Neuronal stem cell (in vitro differentiated cells): ENCODE measurements around the gene DPH6.

Source experiments
- DNase-seq: peaks from one replicate; pipeline ENCODE4 v3.0.0-alpha.2; 2013; ENCODE audit warnings: low spot score
- H2AFZ ChIP-seq: one replicate; pipeline ENCODE4 v1.6.1; 2013; ENCODE audit warnings: mild to moderate bottlenecking, low read length, inconsistent platforms
- H2AK5ac ChIP-seq: 2 replicates; pipeline ENCODE4 v1.6.1; 2013; ENCODE audit warnings: low read depth, mild to moderate bottlenecking, inconsistent platforms, low read length, moderate library complexity, mixed read lengths
- H2BK120ac ChIP-seq: 2 replicates; pipeline ENCODE4 v1.6.1; 2013; ENCODE audit warnings: low read depth, mild to moderate bottlenecking, inconsistent platforms, low read length, moderate library complexity, mixed read lengths
- H2BK12ac ChIP-seq: one replicate; pipeline ENCODE4 v1.6.1; 2013; ENCODE audit warnings: low read length, inconsistent platforms
- H2BK15ac ChIP-seq: 2 replicates; pipeline ENCODE4 v1.6.1; 2013; ENCODE audit warnings: mild to moderate bottlenecking, low read length, inconsistent platforms, mixed read lengths
- H2BK5ac ChIP-seq: one replicate; pipeline ENCODE4 v1.6.1; 2013; ENCODE audit warnings: inconsistent platforms, mild to moderate bottlenecking, low read length, moderate library complexity
- H3K14ac ChIP-seq: one replicate; pipeline ENCODE4 v1.6.1; 2013; ENCODE audit warnings: low read length, inconsistent platforms
- H3K18ac ChIP-seq: 2 replicates; pipeline ENCODE4 v1.6.1; 2013; ENCODE audit warnings: low read length, inconsistent platforms
- H3K23ac ChIP-seq: 2 replicates; pipeline ENCODE4 v1.6.1; 2013; ENCODE audit warnings: low read depth, mild to moderate bottlenecking, mixed read lengths, low read length, inconsistent platforms; ENCODE audit not compliant: poor library complexity
- H3K27ac ChIP-seq: replicated peaks from 3 replicates; pipeline ENCODE4 v1.5.1; 2013; ENCODE audit warnings: low read length, inconsistent platforms
- H3K27me3 ChIP-seq, 3 experiments: 2 replicates each; pipeline ENCODE4 v1.6.1; 2013; ENCODE audit warnings: low read length in 3 of 3, mild to moderate bottlenecking in 2 of 3, inconsistent platforms in 1 of 3, low read depth in 1 of 3, mixed read lengths in 1 of 3, moderate library complexity in 1 of 3; ENCODE audit not compliant: control insufficient read depth in 3 of 3, insufficient read depth in 3 of 3
- H3K36me3 ChIP-seq, 2 donors: replicated peaks in 1 of 2; 2 replicates each; pipeline ENCODE4 v1.6.1; 2013; ENCODE audit warnings: low read length in 2 of 2; ENCODE audit not compliant: control insufficient read depth in 2 of 2, insufficient read depth in 2 of 2
- H3K4ac ChIP-seq: 2 replicates; pipeline ENCODE4 v1.6.1; 2013; ENCODE audit warnings: inconsistent platforms, mild to moderate bottlenecking, low read length, moderate library complexity
- H3K4me1 ChIP-seq, 2 donors: 1 replicate in 1 of 2; 2 replicates in 1 of 2; pipeline ENCODE4 v1.6.1; 2013; ENCODE audit warnings: low read length in 2 of 2, low read depth in 1 of 2; ENCODE audit not compliant: control insufficient read depth in 2 of 2, insufficient read depth in 1 of 2
- H3K4me2 ChIP-seq: one replicate; pipeline ENCODE4 v1.6.1; 2013; ENCODE audit warnings: mild to moderate bottlenecking, low read length, inconsistent platforms; ENCODE audit not compliant: insufficient read depth, poor library complexity, severe bottlenecking
- H3K4me3 ChIP-seq, 2 donors: 2 replicates each; pipeline ENCODE4 v1.5.1; 2013; ENCODE audit warnings: low read length in 2 of 2, mild to moderate bottlenecking in 2 of 2, inconsistent platforms in 1 of 2, moderate library complexity in 1 of 2
- H3K79me1 ChIP-seq: one replicate; pipeline ENCODE4 v1.6.1; 2013; ENCODE audit warnings: low read depth, mild to moderate bottlenecking, inconsistent platforms, low read length, moderate library complexity
- H3K9ac ChIP-seq: one replicate; pipeline ENCODE4 v1.6.1; 2013; ENCODE audit warnings: mild to moderate bottlenecking, low read depth, low read length, inconsistent platforms; ENCODE audit not compliant: poor library complexity
- H3K9me3 ChIP-seq, 2 donors: replicated peaks in 1 of 2; 2 replicates each; pipeline versions ENCODE3 to v1.6.1; 2013; ENCODE audit warnings: low read length in 2 of 2, mild to moderate bottlenecking in 2 of 2, inconsistent platforms in 1 of 2, low read depth in 1 of 2, mixed read lengths in 1 of 2, moderate library complexity in 1 of 2; ENCODE audit not compliant: control insufficient read depth in 2 of 2, insufficient read depth in 1 of 2
- H4K8ac ChIP-seq: one replicate; pipeline ENCODE4 v1.6.1; 2013; ENCODE audit warnings: low read depth, mild to moderate bottlenecking, inconsistent platforms, low read length, moderate library complexity
- H4K91ac ChIP-seq: one replicate; pipeline ENCODE4 v1.6.1; 2013; ENCODE audit warnings: low read length, low read depth, mild to moderate bottlenecking, inconsistent platforms; ENCODE audit not compliant: poor library complexity
- WGBS, 2 donors: extraction: QIAGEN DNeasy Blood & Tissue Kit; methylation state at CpG; one replicate each; pipeline ENCODE4 v1.1.7; 2013; ENCODE audit warnings: missing lambda C conversion rate in 2 of 2, mixed read lengths in 1 of 2; ENCODE audit not compliant: insufficient read length in 2 of 2, insufficient replicate concordance in 1 of 2; ENCODE audit errors: extremely low coverage in 2 of 2; 5-methylcytosine and 5-hydroxymethylcytosine counted together

The DPH6 gene

GRCh38 chr15:35431281-35431680 is 114.7 kb downstream of the DPH6 start:
- Histone ChIP-seq H3K18ac (no peak overlapping the region), H2AFZ (no peak overlapping the region), H4K91ac (no peak overlapping the region), H3K4me1 (no peaks in the 10 kb centered on the region), H3K4me3 (no peak overlapping the region), H2BK120ac (no peak overlapping the region), H3K4me2 (no peak overlapping the region), H3K9me3 (peaks cover 0 to 14% of the 10 kb centered on the region in 2 donors), H3K4ac (no peak overlapping the region), H3K23ac (no peak overlapping the region), H4K8ac (no peak overlapping the region), H3K36me3 (no peaks in the 10 kb centered on the region), H2BK12ac (no peak overlapping the region), H3K27me3 (no peaks in the 10 kb centered on the region), H3K14ac (no peak overlapping the region), H2BK5ac (no peak overlapping the region), H3K27ac (no peak overlapping the region), H2AK5ac (no peak overlapping the region), H3K9ac (no peak overlapping the region), H2BK15ac (no peak overlapping the region), H3K79me1 (no peaks in the 10 kb centered on the region)
- no CpG with 5 or more reads among the region's 1 CpG for WGBS, 2 donors
- DNase-seq = no peak

GRCh38 chr15:35430301-35430700 is 115.7 kb downstream of the DPH6 start:
- peaks cover 0 to 7% of the 10 kb centered on the region in 2 donors for H3K9me3 ChIP-seq
- no peak overlapping the region for H2BK5ac ChIP-seq
- H2BK15ac ChIP-seq = no peak overlapping the region
- H3K36me3 ChIP-seq = no peaks in the 10 kb centered on the region
- H4K8ac ChIP-seq = no peak overlapping the region
- H3K27ac ChIP-seq = no peak overlapping the region
- no peak overlapping the region for H2BK120ac ChIP-seq
- no peak overlapping the region for H3K4ac ChIP-seq
- no peak overlapping the region for H3K4me3 ChIP-seq
- H3K9ac ChIP-seq = no peak overlapping the region
- H3K4me1 ChIP-seq = no peaks in the 10 kb centered on the region
- no peaks in the 10 kb centered on the region for H3K79me1 ChIP-seq
- H4K91ac ChIP-seq = no peak overlapping the region
- no peak overlapping the region for H2AK5ac ChIP-seq
- no peak overlapping the region for H3K4me2 ChIP-seq
- peak overlapping the region; percentile 31 for H2AFZ ChIP-seq
- no peak overlapping the region for H3K23ac ChIP-seq
- no peak overlapping the region for H3K14ac ChIP-seq
- no peak overlapping the region for H2BK12ac ChIP-seq
- DNase-seq = no peak
- no peak overlapping the region for H3K18ac ChIP-seq
- no peaks in the 10 kb centered on the region for H3K27me3 ChIP-seq

GRCh38 chr15:35427496-35427895 is 118.5 kb downstream of the DPH6 start:
- Histone ChIP-seq H4K8ac (no peak overlapping the region), H2BK5ac (no peak overlapping the region), H2AK5ac (no peak overlapping the region), H3K4me2 (no peak overlapping the region), H3K18ac (no peak overlapping the region), H2BK15ac (no peak overlapping the region), H3K27me3 (no peaks in the 10 kb centered on the region), H3K9ac (no peak overlapping the region), H3K27ac (no peak overlapping the region), H3K14ac (no peak overlapping the region), H3K79me1 (no peaks in the 10 kb centered on the region), H3K4me1 (no peaks in the 10 kb centered on the region), H2BK12ac (no peak overlapping the region), H3K4ac (no peak overlapping the region), H2BK120ac (no peak overlapping the region), H3K23ac (no peak overlapping the region), H3K36me3 (no peaks in the 10 kb centered on the region), H3K4me3 (no peak overlapping the region), H4K91ac (no peak overlapping the region), H2AFZ (no peak overlapping the region), H3K9me3 (no peaks in the 10 kb centered on the region)
- no peak for DNase-seq

- H3K79me1 ChIP-seq = no peaks in the 10 kb centered on the region
- no peak overlapping the region for H3K9ac ChIP-seq
- H3K14ac ChIP-seq = no peak overlapping the region
- no CpG with 5 or more reads among the region's 3 CpGs for WGBS, 2 donors
- H3K36me3 ChIP-seq = no peaks in the 10 kb centered on the region
- no peak overlapping the region for H4K91ac ChIP-seq
- no peak overlapping the region for H4K8ac ChIP-seq
- no peak overlapping the region for H3K4me3 ChIP-seq
- H3K27ac ChIP-seq = no peak overlapping the region
- no peak overlapping the region for H2AFZ ChIP-seq
- no peak overlapping the region for H2BK15ac ChIP-seq
- H3K27me3 ChIP-seq = no peaks in the 10 kb centered on the region
- no peak overlapping the region for H2BK12ac ChIP-seq
- H3K9me3 ChIP-seq = no peaks in the 10 kb centered on the region
- H2BK5ac ChIP-seq = no peak overlapping the region
- DNase-seq = no peak
- no peak overlapping the region for H2BK120ac ChIP-seq
- H3K23ac ChIP-seq = no peak overlapping the region
- no peak overlapping the region for H2AK5ac ChIP-seq
- H3K4ac ChIP-seq = no peak overlapping the region
- no peak overlapping the region for H3K18ac ChIP-seq
- H3K4me2 ChIP-seq = no peak overlapping the region
- no peaks in the 10 kb centered on the region for H3K4me1 ChIP-seq
These were observed 118.9 kb downstream of the DPH6 start for GRCh38 chr15:35427091-35427490.
